Stimulated activated CD8-positive, alpha-beta memory T cell treated with anti-CD3 and anti-CD28 coated beads, Interleukin-4, amount 100 ng/mL, for 48 hours (primary cell): ENCODE results near the gene CRB3.
A peak's percentile ranks its signal among the peaks of the same experiment; 100 is the strongest.
"Not testable (repeated sequence)": the region's sequence is repeated elsewhere in the genome, so short reads cannot be mapped to it uniquely, and the experiment has no call there.

ENCODE experiments used
- DNase-seq: peaks from one replicate; pipeline ENCODE4 v3.0.0-alpha.2; 2020

CRB3 gene

GRCh38 chr19:6498294-6499036 lies 34.4 kb downstream of the CRB3 start:
- no peak for DNase-seq

GRCh38 chr19:6499052-6499790 lies 35.1 kb downstream of the CRB3 start:
- no peak for DNase-seq

- no peak for DNase-seq
These were observed 37.0 kb downstream of the CRB3 start for GRCh38 chr19:6500837-6501739.

- peak; percentile 71 for DNase-seq
These were observed 37.9 kb downstream of the CRB3 start, which contains the start of gene TUBB4A for GRCh38 chr19:6501740-6502648. TSS of gene TUBB4A (minus strand) at chr19:6502309. CDS start at chr19:6502212, 97 bp downstream.

- DNase-seq = no peak
These were observed 39.5 kb downstream of the CRB3 start for GRCh38 chr19:6503407-6504201.

- DNase-seq = not testable (repeated sequence)
These were observed 44.1 kb downstream of the CRB3 start for GRCh38 chr19:6508028-6508771.

- DNase-seq = no peak
These were observed 45.3 kb downstream of the CRB3 start for GRCh38 chr19:6509118-6509971.

GRCh38 chr19:6510618-6511017 lies 46.5 kb downstream of the CRB3 start:
- no peak for DNase-seq

GRCh38 chr19:6514089-6514488 lies 50.0 kb downstream of the CRB3 start:
- no peak for DNase-seq

GRCh38 chr19:6514926-6515544 lies 51.0 kb downstream of the CRB3 start:
- DNase-seq = no peak

- peak; percentile 89 for DNase-seq
These were observed 52.1 kb downstream of the CRB3 start for GRCh38 chr19:6516018-6516658.
